ENCODE data around the gene GEN1. TPM values are rescaled to one million over a fixed set of nuclear protein-coding genes. Genes with fewer than 3 reads are reported as not detected.
"Not testable (repeated sequence)": the region's sequence is repeated elsewhere in the genome, so short reads cannot be mapped to it uniquely, and the experiment has no call there.

Gene GEN1
- total and polyA plus RNA-seq, 8 donors: 0.58 to 65.2 (median 5.4) TPM

DNA sequence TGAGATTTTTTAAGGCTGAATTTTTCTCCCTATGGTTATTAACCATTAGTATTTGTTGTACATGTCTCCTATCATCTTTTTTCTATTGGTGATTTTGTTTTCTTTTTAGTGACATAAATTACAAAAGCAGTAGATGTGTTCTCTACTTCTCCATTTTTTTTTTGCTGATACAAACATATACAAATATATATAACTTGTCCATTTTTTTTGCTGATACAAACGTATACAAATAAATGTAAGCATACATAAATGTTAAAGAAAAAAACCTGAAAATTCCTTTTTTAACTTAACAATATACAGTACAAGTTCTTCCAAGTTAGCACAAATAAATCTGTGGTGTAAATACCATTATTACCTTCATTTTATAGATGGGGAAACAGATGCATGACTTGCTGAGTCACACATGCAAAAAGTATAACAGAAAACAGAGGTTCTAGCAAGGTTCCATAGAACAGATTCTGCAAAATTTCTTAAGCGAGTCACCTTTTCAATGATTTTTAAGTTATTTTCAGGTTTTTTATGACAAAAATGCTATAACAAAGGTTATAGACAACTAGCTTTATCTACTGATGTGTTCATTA is 64.4 kb downstream of the GEN1 start:
- no peaks in the 10 kb centered on the region for H3K27me3 ChIP-seq
- H3K4me3 ChIP-seq: no peak overlapping the region
- H3K4me1 ChIP-seq: peaks cover 0 to 10% (median 5%) of the 10 kb centered on the region in 4 donors
- DNase-seq: no peak
- intact Hi-C loops (cut with DNase I; ENCODE audit: low total_unique reads): no loop called here
- no peaks in the 10 kb centered on the region for H3K9me3 ChIP-seq
- no peak overlapping the region for H3K27ac ChIP-seq
- 66 to 83% (median 80%) methylated on average over 2 of the region's 2 CpGs for WGBS, 5 donors
- H3K36me3 ChIP-seq: no peaks in the 10 kb centered on the region
- TF ChIP-seq, protein P1, sequence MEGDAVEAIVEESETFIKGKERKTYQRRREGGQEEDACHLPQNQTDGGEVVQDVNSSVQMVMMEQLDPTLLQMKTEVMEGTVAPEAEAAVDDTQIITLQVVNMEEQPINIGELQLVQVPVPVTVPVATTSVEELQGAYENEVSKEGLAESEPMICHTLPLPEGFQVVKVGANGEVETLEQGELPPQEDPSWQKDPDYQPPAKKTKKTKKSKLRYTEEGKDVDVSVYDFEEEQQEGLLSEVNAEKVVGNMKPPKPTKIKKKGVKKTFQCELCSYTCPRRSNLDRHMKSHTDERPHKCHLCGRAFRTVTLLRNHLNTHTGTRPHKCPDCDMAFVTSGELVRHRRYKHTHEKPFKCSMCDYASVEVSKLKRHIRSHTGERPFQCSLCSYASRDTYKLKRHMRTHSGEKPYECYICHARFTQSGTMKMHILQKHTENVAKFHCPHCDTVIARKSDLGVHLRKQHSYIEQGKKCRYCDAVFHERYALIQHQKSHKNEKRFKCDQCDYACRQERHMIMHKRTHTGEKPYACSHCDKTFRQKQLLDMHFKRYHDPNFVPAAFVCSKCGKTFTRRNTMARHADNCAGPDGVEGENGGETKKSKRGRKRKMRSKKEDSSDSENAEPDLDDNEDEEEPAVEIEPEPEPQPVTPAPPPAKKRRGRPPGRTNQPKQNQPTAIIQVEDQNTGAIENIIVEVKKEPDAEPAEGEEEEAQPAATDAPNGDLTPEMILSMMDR (IDR thresholded peaks at IDR 0.05): no peak
- TF ChIP-seq EP300 (IDR thresholded peaks at IDR 0.05) (no peak), POLR2A (IDR thresholded peaks at IDR 0.05) (no peak), POLR2AphosphoS5 (IDR thresholded peaks at IDR 0.05) (no peak)

DNA sequence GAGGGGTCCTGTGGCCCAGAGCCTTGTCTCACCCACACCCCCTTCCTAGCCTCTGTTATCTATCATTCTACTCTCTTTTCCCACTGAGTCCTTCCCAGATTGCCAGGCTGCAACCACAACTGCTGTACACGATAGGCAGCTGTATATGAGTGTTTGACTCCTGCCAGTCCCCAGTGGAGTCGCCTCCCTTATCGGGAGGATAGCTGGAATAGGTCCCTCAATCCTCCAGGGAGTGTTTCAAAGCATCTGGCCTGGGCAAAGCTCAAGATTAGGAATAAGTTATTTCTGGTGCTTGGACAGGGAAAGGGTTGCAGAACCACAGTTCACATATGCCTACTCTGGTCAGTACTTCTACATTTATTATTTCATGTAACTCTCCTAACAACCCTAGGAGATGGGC is 67.1 kb downstream of the GEN1 start:
- no peaks in the 10 kb centered on the region for H3K36me3 ChIP-seq
- no peaks in the 10 kb centered on the region for H3K27me3 ChIP-seq
- no peak for DNase-seq
- intact Hi-C loops (cut with DNase I; ENCODE audit: low total_unique reads): no loop called here
- no peaks in the 10 kb centered on the region for H3K9me3 ChIP-seq
- 63 to 84% (median 80%) methylated on average over 3 of the region's 3 CpGs for WGBS, 5 donors
- no peak overlapping the region for H3K27ac ChIP-seq
- H3K4me1 ChIP-seq: peaks cover 0 to 10% (median 5%) of the 10 kb centered on the region in 4 donors
- no peak overlapping the region for H3K4me3 ChIP-seq
- TF ChIP-seq POLR2A (IDR thresholded peaks at IDR 0.05): no peak
- TF ChIP-seq POLR2AphosphoS5 (IDR thresholded peaks at IDR 0.05): no peak
- TF ChIP-seq EP300 (IDR thresholded peaks at IDR 0.05): no peak

DNA sequence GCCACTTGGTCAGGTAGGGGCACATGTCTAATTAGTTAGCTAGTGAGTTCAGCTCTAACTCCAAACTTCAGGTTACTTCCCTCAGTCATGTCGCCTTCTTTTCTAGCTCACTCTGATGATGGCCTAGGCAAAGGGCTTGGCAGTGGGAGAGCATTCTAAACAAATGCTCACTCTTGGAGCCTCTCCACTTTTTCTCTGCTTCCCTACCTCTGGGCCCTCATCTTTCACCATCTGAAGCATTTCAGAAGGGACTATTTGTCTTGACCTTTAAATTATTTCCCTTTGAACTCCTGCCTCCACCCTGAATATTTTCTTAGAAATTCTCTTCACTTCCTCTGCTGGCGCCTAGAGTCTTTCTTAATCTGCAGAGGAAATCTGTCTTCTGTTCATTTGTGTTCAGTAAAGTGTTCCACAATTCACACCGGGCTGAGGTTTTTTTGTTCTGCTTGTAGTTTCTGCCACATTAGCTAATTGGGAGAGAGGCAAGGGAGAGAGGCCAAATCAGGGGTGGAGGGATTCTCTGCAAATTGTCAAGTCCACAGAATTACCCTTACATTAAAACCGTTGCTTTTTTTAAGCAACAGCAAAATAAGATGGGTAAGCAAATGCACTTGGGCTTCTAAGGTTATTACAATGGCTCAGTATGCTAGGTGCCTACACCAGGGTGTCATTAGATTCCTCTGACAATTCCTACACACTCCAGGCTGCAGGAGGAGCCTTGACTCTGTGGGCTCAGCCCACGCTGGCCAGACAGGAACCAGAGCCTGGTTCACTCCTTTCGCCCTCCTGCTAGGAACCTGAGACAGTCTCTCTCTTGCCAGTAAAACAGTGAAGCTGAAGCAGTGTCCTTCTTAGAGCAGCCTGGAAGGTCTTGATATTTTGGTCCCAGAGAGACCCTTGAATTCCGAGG is 67.9 kb downstream of the GEN1 start:
- no peak for DNase-seq
- Histone ChIP-seq H3K4me3 (no peak overlapping the region), H3K27me3 (no peaks in the 10 kb centered on the region), H3K4me1 (peaks cover 0 to 10% (median 5%) of the 10 kb centered on the region in 4 donors), H3K9me3 (no peaks in the 10 kb centered on the region), H3K27ac (peak overlapping the region in 1 of 5 donors; percentile 5), H3K36me3 (no peaks in the 10 kb centered on the region)
- WGBS, 5 donors: 47 to 58% (median 55%) methylated on average over 7 of the region's 7 CpGs
- TF ChIP-seq, protein P1 (IDR thresholded peaks at IDR 0.05): no peak
- no peak for TF ChIP-seq EP300 (IDR thresholded peaks at IDR 0.05)
- TF ChIP-seq POLR2A (IDR thresholded peaks at IDR 0.05): no peak
- TF ChIP-seq POLR2AphosphoS5 (IDR thresholded peaks at IDR 0.05): no peak
- intact Hi-C loops (cut with DNase I; ENCODE audit: low total_unique reads): no loop called here

DNA sequence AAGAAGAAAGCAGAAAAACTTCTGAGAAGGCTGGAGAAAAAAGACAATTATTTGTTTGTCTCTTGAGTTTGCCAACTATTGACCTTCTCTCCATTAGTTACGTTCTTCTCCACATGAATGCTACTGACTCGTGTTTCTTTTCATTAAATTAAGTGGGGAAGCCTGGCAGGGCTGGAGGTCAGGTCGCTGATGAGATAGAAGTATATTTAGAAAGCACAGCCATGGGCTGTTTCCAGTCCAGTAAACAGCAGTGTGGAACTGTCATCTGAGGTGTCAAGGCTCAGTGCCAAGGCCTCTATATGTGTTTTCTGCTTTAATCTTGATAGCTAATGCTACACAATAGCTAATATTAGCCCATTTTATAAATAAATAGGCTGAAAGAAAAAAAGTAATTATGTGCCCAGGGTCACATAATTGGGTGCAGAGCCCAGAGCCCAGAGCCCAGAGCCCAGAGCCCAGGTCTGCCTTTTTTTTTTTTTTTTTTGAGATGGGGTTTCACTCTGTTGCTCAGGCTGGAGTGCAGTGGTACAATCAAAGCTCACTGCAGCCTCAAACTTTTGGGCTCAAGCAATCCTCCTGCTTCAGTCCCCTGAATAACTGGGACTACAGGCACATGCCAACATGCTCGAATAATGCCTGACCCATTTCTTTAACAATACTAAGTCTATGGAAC is 68.6 kb downstream of the GEN1 start:
- H3K27ac ChIP-seq: peak overlapping the region in 1 of 5 donors; percentile 5
- whole genome bisulfite sequencing, 5 donors: 30 to 48% (median 34%) methylated on average over 4 of the region's 4 CpGs
- no peaks in the 10 kb centered on the region for H3K36me3 ChIP-seq
- no peak overlapping the region for H3K4me3 ChIP-seq
- no peaks in the 10 kb centered on the region for H3K27me3 ChIP-seq
- intact Hi-C loops (cut with DNase I; ENCODE audit: low total_unique reads): no loop called here
- peaks cover 0 to 10% (median 5%) of the 10 kb centered on the region in 4 donors for H3K4me1 ChIP-seq
- peak in 1 of 2 donors; percentile 29 for DNase-seq
- H3K9me3 ChIP-seq: no peaks in the 10 kb centered on the region
- TF ChIP-seq EP300 (IDR thresholded peaks at IDR 0.05): no peak
- TF ChIP-seq POLR2AphosphoS5 (IDR thresholded peaks at IDR 0.05): no peak
- TF ChIP-seq POLR2A (IDR thresholded peaks at IDR 0.05): no peak
- TF ChIP-seq, protein P1 (IDR thresholded peaks at IDR 0.05): no peak

DNA sequence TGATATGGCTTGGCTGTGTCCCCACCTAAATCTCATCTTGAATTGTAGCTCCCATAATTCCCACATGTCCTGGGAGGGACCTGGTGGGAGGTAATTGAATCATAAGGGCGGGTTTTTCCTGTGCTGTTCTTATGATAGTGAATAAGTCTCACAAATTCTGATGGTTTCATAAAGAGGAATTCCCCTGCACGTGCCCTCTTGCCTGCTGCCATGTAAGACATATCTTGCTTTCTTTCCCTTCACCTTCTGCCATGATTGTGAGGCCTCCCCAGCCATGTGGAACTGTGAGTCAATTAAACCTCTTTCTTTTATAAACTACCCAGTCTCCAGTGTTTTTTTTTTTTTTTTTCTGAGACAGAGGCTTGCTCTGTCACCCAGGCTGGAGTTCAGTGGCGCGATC is 69.7 kb downstream of the GEN1 start:
- H3K27me3 ChIP-seq; H3K4me3 ChIP-seq; H3K27ac ChIP-seq; intact Hi-C loops (cut with DNase I; ENCODE audit: low total_unique reads); H3K36me3 ChIP-seq; H3K9me3 ChIP-seq; DNase-seq: not testable (repeated sequence)
- H3K4me1 ChIP-seq: peaks cover 0 to 10% (median 5%) of the 10 kb centered on the region in 4 donors
- 63 to 91% (median 80%) methylated on average over 4 of the region's 4 CpGs for WGBS, 5 donors
